HG03108 (cell line): Measurements from ENCODE around the gene SLCO4A1.

Experiments
- ATAC-seq: cut with Tn5 transposase; IDR thresholded peaks from one replicate; pipeline ENCODE4 v1.9.1; 2021; ENCODE audit warnings: moderate library complexity; ENCODE audit not compliant: unreplicated experiment

The SLCO4A1 gene

DNA sequence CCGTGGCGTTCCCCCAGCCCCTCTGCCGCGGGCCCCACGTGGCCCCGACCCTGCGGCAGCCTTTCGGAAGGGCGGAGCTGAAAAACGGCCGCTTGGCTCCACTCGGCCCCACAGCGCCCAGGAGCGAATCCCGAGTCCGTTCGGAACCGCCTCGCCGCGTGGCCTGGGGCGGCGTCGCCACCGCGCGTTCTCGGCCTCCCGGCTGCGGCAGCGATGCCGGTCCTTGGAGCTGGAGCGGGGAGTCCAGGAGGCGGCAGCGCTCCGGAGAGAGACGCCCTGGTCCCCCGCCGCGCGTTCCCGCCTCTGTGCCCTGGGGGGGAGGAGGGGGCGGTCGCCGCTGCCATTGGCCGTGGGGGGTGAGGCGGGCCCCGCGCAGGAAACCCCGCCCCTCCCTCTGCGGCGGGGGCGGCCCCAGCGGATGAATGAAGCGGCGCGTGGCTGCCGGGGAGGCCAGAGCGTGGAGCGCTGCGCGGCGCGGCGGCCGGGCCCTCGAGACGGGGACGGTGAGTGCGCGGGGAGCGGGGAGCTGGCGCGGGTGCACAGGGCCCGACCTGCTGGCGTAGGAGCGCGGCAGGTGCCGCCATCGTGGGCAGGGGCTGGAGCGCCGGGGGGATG is at the start of gene SLCO4A1:
TSS of gene SLCO4A1 (plus strand) at position 453 of the 615 bp plus-strand sequence. CDS start 13,952 bp downstream, outside the sequence.
- peak; percentile 44 for ATAC-seq

- no peak for ATAC-seq
Observed at GRCh38 chr20:62592506-62593177, 49.7 kb upstream of the SLCO4A1 start.

DNA sequence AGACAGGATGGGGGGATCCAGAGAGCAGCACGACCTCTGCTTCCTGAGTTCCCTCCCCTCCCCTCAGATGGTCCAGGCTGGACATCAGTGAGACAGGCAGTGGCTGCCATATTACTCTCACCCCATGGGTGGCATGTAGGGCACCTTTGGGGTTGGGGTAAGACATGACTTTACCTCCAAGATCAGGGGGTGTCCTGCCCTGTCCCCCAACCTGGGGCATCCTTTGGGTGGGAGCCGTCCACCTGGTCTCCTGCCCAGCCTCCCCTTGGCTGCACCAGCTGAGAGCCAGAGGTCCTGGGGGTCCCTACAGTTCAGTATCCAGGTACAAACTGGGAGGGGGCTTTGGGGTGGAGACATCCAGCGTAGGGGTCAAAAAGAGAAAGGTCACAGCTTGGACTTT is 48.7 kb upstream of the SLCO4A1 start:
- ATAC-seq, result no peak

- ATAC-seq, result no peak
Observed at GRCh38 chr20:62595069-62595468, 47.2 kb upstream of the SLCO4A1 start.

GRCh38 chr20:62595491-62595890 is 46.8 kb upstream of the SLCO4A1 start:
- no peak for ATAC-seq

DNA sequence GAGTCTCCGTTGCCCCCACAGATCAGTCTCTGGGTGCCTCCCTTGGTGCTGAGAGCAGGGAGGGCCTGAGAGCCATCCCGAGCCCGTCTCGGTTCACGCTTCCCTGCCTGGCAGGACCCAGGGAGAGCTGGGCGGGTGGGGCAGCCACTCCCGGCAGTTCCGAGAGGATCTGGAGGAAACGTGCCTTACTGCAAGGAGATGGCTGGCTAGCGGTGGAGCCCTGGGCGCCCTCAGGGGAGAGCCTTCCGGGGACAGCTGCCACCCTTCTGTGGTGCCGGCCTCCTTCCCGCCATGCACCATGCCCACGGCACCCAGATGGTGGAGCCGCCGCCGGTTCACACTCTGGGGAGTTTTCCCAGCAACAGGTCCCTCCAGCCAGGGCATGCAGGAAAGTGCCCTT is 45.8 kb upstream of the SLCO4A1 start:
- ATAC-seq, result no peak

DNA sequence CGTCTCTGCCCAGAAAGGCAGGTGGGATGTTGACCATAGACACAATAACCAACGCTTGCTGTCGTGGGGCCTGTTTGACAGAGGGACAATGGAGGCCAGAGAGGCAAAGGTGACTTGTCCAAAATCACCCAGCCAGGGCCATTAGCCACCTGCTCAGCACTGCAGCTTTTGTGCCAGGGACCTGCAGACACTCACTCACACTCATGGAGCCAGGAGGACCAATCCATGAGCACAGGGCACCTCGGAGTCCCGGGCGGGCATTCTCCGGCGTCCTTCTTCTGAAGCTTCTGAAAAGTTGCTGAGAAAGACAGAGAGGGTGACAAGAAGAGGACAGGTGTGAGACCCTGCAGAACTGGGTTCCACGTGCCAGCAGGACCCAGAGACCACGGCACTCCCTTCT is 45.4 kb upstream of the SLCO4A1 start:
- ATAC-seq, result no peak

DNA sequence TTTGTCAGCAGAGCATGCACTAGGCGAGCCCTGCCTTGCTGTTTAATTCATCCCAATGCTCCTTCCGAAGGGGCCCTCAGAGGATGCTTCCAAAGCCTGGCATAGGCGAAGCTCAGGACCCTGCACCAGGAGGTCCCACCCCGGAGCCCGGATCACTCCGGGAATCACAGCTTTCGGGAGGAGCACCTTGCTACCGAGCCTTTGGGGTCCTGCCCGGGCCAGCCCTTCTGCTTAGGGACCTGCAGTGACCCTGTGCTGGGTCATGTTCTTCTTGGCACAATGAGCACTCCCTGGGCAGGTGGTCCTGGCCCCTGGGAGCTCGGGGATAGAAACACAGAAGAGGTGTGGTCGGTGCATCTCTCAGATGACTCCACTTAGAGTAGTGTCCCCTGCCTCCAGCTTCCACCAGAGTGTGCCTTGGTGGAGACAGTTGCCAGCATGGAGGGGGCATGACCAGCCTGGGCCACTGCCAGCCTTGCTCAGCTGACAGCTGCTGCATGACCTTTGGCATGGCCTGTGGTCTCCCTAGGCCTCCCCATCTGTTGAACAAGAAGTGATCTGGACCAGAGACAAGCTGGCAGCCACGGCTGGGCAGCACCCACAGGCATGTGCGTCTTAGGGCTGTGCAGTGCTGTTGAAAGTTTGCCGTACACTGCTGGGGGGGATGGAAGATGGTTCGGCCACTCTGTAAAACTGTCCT is 44.7 kb upstream of the SLCO4A1 start:
- no peak for ATAC-seq

GRCh38 chr20:62598761-62599194 is 43.5 kb upstream of the SLCO4A1 start:
- ATAC-seq, result no peak

DNA sequence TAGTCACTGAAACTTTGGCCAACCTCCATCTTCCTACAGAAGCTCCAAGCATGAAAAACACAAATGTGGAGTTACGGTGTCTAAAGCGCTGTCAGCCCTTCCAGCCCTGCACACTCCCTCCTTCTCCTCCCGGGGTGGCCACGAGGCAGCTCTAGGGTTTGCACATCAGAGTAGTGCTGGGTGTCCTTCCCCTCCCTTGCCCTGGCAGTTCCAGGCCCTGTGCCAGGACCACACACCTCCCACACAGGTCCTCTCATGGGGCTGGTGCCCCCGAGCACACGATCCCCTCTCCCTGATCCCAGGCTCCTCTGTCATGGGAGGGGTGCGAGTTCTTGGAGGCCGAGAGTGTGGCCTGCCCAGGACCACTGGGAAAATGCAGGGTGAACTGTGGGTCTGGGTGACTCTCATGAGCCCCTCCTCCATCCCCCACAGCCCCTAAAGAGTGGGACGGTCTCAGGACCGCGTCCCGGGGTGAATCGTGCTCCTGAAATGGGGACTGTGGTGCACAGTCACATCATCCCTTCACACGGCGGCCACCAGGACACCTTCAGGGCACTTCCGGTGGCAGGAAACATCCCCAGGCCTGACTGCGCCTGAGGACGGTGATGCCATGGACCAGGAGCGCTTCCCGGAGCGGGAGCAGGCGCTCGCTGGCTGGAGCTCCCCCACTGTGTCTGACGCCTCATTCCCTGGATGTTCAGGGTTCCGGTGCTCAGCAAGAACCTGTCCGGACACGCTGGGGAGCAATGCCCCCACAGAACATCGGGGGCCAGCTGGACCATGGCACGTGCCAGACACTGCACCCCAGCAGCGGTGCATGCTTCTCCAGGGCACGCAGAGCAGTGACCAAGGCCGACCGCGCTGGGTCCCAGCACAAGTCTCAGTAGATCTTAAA is 42.8 kb upstream of the SLCO4A1 start:
- ATAC-seq, result no peak

- ATAC-seq, result no peak
Observed at GRCh38 chr20:62601172-62601571, 41.1 kb upstream of the SLCO4A1 start.

DNA sequence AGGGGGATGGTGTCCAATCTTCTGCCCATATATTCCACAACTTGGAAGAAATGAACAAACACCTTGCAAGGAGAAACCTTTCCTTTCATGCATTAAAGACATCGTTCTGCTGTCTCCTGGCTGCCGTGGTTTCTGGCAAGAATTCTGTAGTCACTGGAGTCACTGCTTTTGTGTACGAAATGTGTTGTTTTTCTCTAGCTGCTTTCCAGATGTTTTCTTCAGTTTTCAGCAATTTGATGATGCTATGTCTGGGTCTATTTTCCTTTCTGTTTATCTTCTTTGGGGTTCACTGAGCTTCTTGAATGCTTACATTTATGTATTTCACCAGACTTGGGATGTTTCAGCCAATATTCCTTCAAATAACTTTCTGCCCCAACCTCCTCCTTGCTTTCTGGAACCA is 40.6 kb upstream of the SLCO4A1 start:
- ATAC-seq, result no peak

DNA sequence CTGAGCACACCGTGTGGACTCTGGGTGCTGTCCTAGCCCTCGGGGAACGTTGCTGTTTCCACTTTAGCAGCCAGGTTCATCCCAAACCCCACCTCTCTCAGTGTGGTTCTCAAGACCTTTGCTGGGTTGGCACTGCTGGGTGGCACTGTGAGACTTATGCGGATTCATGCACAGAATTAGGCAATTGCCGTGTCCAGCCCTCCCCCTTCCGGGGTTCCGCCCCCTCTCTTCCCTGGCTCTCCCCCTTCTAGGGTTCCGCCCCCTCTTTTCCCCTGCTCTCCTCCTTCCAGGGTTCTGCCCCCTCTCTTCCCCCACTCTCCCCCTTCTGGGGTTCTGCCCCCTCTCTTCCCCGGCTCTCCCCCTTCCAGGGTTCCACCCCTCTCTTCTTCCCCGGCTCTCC is 39.8 kb upstream of the SLCO4A1 start:
- ATAC-seq, result no peak

GRCh38 chr20:62603021-62603906 is 39.0 kb upstream of the SLCO4A1 start:
- peak; percentile 37 for ATAC-seq

- no peak for ATAC-seq
Observed at GRCh38 chr20:62603907-62604785, 38.2 kb upstream of the SLCO4A1 start.

DNA sequence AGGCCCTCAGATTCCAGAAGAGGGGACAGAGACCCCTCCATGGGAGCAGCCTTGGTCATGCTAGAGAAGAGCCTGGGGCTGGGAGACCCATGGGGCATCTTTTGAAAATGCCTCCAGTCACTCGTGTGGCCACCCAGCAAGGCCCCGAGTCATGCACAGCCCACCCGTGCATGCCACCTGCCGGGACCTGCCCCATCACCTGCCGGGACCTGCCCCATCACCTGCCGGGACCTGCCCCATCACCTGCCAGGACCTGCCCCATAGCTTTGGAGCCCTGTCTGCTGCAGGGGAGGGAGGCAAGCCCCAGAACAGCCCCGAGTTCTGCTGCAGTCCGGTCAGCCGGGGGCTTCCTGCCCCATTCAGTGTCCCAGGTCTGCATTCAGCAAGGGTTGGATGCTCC is 37.5 kb upstream of the SLCO4A1 start:
- ATAC-seq, result no peak

DNA sequence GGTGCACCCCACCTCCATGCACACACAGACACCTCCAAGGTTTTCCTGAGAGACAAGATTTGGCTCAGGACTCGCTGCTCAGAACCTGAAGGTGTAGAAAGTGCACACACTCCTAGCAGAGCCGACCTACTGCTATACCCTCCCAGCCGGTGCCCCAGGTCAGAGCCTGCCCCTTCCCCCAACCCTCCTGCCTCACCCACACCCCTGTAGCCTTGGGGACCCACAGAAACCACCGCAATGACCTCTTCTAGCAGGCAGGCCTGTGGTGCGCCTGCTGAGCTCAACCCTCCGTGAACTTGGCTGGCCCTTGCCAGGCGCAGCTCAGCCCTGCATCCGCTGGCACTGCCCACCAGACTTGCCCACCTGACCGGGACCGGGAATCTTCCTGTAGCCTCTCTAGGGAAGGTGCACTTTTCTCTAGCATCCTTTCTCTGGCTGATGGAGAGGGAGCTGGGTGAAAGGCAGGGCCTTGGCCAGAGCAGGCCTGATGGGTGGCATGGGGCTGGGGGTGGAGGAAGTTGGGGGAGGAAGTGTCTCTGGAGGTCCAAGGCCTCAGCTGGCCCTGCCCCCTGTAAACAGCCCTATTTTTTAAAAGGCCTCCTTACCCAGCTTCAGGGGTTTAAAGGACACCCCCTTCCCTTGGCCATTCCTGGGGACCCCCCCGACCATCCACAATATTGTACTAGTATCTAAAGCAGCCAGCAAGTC is 36.9 kb upstream of the SLCO4A1 start:
- no peak for ATAC-seq

GRCh38 chr20:62606016-62606415 is 36.3 kb upstream of the SLCO4A1 start:
- ATAC-seq, result no peak
